GM21423 (cell line): ENCODE measurements around the gene GNS.
"Not testable (repeated sequence)": the region's sequence is repeated elsewhere in the genome, so short reads cannot be mapped to it uniquely, and the experiment has no call there.

ENCODE experiments used
- ATAC-seq: cut with Tn5 transposase; IDR thresholded peaks from one replicate; pipeline ENCODE4 v1.9.1; 2021; ENCODE audit warnings: mild to moderate bottlenecking, moderate library complexity; ENCODE audit not compliant: unreplicated experiment

The GNS gene

GRCh38 chr12:64780132-64780530 is 20.9 kb upstream of the GNS start:
- ATAC-seq = no peak

DNA sequence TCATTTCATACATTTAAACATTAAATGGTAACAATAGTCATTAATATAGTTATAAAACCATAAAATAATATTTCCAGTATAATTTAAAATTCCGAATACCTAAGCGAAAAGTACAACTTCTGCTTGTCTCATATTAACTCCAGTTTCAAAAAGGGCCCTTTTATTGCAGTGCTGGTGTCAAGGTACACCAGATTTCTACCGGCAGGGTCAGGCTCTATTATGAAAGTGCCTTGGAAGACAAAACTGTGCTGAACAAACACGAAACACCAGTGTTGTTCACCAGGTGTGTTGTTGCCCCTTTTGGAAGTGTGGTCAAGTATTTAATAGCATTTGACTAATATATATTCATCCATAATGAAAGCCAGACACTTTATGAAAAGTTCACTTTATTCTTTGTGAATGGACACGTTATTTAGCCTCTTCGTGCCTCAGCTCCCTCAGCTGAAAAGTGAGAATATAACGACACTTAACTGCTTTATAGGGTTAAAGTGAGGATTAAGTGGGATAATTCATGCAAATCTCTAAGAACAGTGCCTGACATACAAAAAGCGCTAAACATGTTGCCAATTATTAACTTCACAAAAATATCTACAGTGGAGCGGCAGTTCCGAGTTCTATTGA is 20.3 kb upstream of the GNS start:
- ATAC-seq = no peak

DNA sequence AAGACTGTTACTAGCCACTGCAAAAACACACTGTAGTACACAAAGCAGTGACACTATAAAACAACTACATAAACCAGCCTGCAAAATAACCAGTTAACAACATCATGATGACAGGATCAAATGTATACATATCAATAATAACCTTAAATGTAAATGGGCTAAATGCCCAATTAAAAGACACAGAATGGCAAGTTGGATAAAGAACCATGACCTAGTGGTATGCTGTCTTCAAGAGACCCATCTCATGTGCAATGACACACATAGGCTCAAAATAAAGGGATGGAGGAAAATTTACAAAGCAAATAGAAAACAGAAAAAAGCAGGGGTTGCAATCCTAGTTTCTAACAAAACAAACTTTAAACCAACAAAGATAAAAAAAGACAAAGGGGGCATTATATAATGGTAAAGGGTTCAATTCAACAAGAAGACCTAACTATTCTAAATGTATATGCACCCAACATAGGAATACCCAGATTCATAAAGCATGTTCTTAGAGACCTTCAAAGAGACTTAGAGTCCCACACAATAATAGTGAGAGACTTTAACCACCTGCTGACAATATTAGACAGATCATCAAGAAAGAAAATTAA is 16.0 kb upstream of the GNS start:
- not testable (repeated sequence) for ATAC-seq

DNA sequence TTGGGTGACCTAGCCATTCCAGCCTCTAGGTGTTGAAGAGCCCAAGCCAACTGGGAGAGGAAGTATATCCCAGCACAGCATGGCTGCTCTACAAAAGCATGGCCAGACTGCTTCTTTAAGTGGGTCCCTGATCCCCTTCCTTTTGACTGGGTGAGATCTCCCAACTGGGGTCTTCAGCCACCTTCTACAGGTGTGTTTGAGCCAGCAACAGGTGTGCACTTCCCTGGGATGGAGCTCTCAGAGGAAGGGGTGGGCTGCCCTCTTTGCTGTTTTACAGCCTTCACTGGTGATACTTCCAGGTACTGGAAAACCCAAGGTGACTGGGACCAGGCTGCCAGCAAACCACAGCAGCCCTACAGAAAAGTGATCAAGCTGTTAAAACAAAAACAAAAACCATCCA is 14.2 kb upstream of the GNS start:
- ATAC-seq = no peak

GRCh38 chr12:64767495-64767894 is 8.3 kb upstream of the GNS start:
- ATAC-seq = no peak

DNA sequence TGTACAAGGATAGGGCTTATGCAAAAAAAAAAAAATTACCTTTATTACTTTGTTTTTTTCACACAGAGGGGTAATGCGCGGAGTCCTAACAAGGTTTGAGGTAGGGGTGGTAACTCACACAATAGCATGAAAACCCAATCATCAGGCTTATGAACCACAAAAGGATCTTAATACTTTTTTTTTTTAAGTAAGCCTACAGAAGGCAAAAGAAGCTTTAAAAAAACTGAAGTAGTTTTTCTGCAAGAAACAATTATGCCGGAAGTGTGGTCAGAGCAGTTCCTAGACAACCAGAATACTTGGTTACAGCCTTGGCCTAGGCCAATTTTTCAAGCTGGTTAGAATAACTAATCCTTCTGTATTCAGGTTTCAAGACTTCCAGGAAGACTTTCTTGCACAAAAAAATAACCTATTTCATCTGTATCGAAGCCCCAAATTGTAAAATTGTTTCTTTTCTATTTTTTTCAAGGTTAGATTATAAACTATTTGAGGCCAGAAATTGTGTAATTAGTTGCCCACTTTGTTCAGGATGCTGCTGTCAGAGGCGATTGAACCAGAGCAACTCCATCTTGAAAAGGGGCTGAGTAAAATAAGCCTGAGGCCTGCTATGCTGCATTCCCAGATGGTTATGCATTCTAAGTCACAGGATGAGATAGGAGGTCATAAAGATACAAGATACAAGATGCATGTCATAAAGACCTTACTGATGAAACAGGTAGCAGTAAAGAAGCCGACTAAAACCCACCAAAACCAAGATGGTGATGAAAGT is 1.8 kb upstream of the GNS start:
- no peak for ATAC-seq

- peak; percentile 19 for ATAC-seq
These were observed 1.4 kb downstream of the GNS start for GRCh38 chr12:64757771-64758170.

GRCh38 chr12:64756376-64756775 is 2.8 kb downstream of the GNS start:
- peak; percentile 36 for ATAC-seq

DNA sequence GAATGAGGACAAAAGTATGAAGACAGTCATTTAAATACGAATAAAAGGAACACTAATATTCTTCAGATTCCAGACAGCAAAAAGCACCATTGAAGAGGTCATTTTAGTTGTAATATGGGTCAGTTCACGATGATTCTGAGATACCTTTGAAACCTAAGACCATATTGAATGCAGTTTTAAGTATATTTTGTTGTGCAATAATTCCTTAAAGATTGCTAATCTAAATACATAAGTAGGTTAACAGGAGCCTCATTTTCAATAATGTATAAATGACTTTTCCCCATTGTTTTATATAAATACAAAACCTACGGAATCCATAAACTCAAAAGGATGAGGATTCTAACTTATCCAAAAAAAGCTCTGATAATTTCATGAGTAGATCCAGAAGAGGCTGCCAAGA is 5.8 kb downstream of the GNS start:
- ATAC-seq = no peak

GRCh38 chr12:64752833-64753238 is 6.4 kb downstream of the GNS start:
- no peak for ATAC-seq

- no peak for ATAC-seq
These were observed 7.2 kb downstream of the GNS start for GRCh38 chr12:64752032-64752431.

- ATAC-seq = no peak
These were observed 9.6 kb downstream of the GNS start for GRCh38 chr12:64749461-64750200.

DNA sequence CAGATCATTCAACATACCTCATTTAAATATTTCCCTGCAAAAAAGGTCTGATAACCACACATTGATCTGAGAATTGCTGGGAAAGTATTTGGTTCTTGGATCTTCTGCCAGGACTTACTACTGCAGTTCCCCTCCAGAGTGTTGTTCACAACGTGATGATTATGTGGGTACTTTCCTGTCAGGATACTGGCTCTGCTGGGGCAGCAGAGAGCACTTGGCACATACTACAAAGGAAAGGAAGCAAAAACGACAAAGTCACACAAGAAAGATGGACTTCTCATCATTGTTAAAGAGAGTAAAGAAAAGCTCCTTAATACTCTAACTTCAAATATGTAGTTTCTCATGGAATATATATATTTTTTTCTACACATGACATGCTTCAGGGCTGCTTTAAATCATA is 11.5 kb downstream of the GNS start:
- no peak for ATAC-seq

GRCh38 chr12:64746663-64747062 is 12.5 kb downstream of the GNS start:
- ATAC-seq = no peak

DNA sequence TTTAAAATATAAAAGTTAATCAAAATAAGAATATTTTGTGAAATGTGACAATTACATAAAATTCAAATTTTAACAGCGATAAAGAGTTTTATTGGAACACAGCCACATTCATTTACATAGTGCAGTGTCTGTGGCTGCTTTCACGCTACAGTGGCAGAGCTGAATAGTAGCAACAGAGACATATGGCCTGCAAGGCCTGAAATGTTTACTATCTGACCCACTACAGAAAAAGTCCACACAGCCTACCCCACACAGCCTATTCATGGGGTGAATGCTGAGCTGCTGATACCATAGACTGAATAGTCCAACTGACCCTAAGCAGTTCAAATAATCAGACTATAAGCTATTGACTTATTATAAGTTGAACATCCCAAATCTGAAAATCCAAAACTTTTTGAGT is 13.2 kb downstream of the GNS start:
- no peak for ATAC-seq

GRCh38 chr12:64745259-64745807 is 13.9 kb downstream of the GNS start:
- no peak for ATAC-seq

DNA sequence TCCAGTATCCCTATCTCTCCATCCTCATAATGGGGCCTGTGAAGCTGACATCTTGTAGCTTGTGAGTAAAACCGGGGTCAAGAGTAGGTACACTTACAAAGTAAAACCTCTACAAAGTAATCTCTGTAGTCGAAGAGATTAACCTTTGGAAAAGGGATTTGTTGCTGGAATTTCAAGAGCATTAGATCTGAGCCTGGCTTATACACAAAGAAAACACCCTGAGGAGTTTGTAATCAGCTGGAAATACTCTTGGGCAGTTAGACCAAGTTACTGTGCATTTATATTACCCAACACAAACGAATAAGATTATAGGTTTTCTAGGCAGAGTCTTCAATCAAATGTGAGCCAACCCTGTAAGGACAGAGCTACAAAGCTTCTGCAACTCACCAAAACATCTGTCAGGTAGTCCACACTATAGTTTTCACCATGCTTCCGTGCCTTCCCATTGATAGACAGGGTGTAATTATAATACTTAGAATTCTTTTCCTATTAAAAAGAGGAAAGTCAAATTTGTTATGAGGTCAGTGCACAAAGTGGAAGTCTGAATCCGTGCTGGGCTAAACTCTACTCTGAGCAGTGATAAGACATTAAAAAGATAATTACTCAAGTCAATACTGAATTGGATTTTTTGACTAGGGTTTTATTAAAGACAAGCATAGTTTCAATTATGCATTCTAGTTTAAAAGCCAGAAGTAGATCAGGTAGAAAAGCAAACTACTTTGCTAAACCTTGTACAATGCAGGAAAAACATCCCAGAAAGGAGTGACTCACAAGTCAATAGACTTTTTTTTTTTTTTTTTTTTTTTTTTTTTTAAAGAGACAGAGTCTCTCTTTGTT is 14.6 kb downstream of the GNS start:
- ATAC-seq = no peak

DNA sequence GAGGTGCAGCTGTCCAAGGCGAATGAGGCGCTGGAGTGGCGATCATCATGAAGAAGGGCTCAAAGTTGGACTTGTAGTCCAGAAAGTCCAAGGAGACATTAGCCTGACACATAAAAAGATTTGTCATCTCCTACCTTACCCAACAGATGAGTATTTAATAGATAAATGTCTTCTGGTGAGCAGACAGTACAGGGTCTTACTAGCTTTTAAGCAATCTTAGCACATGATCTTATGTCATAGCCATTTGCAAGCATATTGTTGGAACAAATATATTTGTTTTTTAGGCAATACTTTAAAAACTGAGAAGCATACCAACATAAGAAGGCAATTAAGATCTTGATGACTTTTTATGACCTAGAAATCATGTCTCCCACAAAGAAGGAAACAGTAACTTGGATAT is 16.0 kb downstream of the GNS start:
- no peak for ATAC-seq

DNA sequence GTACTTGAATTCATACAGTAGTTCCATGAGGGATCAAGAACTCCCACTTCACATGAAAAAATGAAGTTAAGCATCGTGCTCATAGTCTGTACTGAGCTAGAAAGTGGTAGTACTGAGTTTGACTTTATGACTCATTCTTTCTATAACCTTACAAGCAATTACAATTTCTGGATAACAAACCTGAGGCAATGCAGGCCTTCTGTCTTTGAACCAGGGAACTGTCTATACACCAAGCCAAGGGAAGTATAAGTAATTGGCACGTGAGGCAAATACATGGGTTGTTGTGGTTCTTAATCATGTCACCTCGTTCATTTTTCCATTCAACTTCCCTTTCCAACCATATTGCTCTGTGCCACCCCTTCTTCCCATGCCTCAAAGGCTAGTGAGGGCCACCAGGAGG is 16.8 kb downstream of the GNS start:
- no peak for ATAC-seq

- no peak for ATAC-seq
These were observed 18.6 kb downstream of the GNS start for GRCh38 chr12:64740646-64741045.

GRCh38 chr12:64739778-64740177 is 19.4 kb downstream of the GNS start:
- ATAC-seq = no peak
